Lung (tissue), 12 donors: ENCODE data around the gene CDH16. TPM values are rescaled to one million over a fixed set of nuclear protein-coding genes. Genes with fewer than 3 reads are reported as not detected.
"Not testable (repeated sequence)": the region's sequence is repeated elsewhere in the genome, so short reads cannot be mapped to it uniquely, and the experiment has no call there.

ENCODE experiments used
- ATAC-seq: fragments of 200-7000 bp; cut with Tn5 transposase; one replicate; pipeline ENCODE4 v1.9.1; 2020; ENCODE audit warnings: moderate number of reproducible peaks; ENCODE audit not compliant: insufficient read depth, low FRiP score
- DNase-seq, 3 donors: peaks; one replicate each; pipeline ENCODE4 v3.0.0-alpha.2; 2013 to 2017
- H3K27ac ChIP-seq, 2 donors: one replicate each; pipeline ENCODE4 v1.5.1; 2013; ENCODE audit warnings: mild to moderate bottlenecking in 2 of 2, moderate library complexity in 2 of 2, control low read depth in 1 of 2, inconsistent platforms in 1 of 2, low read depth in 1 of 2, low read length in 1 of 2
- H3K27me3 ChIP-seq, 3 donors: one replicate each; pipeline ENCODE4 v1.5.1; 2013; ENCODE audit warnings: low read length in 2 of 3; ENCODE audit not compliant: control insufficient read depth in 3 of 3, insufficient read depth in 3 of 3
- H3K36me3 ChIP-seq, 4 donors: one replicate each; pipeline ENCODE4 v1.5.1; 2013; ENCODE audit warnings: low read length in 4 of 4, mild to moderate bottlenecking in 1 of 4, moderate library complexity in 1 of 4; ENCODE audit not compliant: control insufficient read depth in 4 of 4, insufficient read depth in 4 of 4
- H3K4me1 ChIP-seq, 5 donors: one replicate each; pipeline ENCODE4 v1.5.1; 2013; ENCODE audit warnings: low read length in 5 of 5, mild to moderate bottlenecking in 2 of 5, moderate library complexity in 1 of 5; ENCODE audit not compliant: control insufficient read depth in 5 of 5, insufficient read depth in 5 of 5
- H3K4me3 ChIP-seq: one replicate; pipeline ENCODE4 v1.5.1; 2013; ENCODE audit warnings: mild to moderate bottlenecking, control low read depth, moderate library complexity
- H3K9ac ChIP-seq, 2 donors: one replicate each; pipeline ENCODE4 v1.5.1; 2013; ENCODE audit warnings: low read length in 2 of 2, control low read depth in 1 of 2; ENCODE audit not compliant: insufficient read depth in 1 of 2
- H3K9me3 ChIP-seq, 4 donors: one replicate each; pipeline ENCODE4 v1.5.1; 2013; ENCODE audit warnings: low read length in 3 of 4, mild to moderate bottlenecking in 1 of 4, moderate library complexity in 1 of 4; ENCODE audit not compliant: control insufficient read depth in 4 of 4, insufficient read depth in 3 of 4
- CTCF ChIP-seq: IDR thresholded peaks from 2 replicates; pipeline ENCODE4 v1.5.1; 2012; ENCODE audit warnings: mild to moderate bottlenecking; ENCODE audit errors: control extremely low read depth, extremely low read depth
- WGBS, 2 donors: extraction: QIAGEN DNeasy Blood & Tissue Kit; methylation state at CpG; one replicate each; pipeline ENCODE4 v1.1.7; 2013; 5-methylcytosine and 5-hydroxymethylcytosine counted together
- polyA plus RNA-seq, 2 donors: library from polyadenylated mRNA; stranded (reverse); fragments of 200-250 nt; gene quantifications; one replicate each; pipeline ENCODE4 v1.2.1, GENCODE V29; 2013
- total RNA-seq, 2 donors: library from RNA; depleted of rRNA in 1 of 2; stranded (reverse); fragments of >200 nt in 1 of 2; gene quantifications; one replicate each; pipeline ENCODE4 v1.2.1, GENCODE V29; 2014 to 2021
- donor health status: control.
- donor health status: control.
- donor health status: Bipolar disorder and iron deficiency.
- donor health status: healthy.
- donor health status: DM: yes; HTN: yes; CAD: no.

The CDH16 gene
- total and polyA plus RNA-seq, 4 donors, result 0.25 to 1.7 (median 0.64) TPM; not detected in 1

GRCh38 chr16:66898207-66898606, 20.5 kb downstream of the CDH16 start:
- TF ChIP-seq CTCF, result no peak
- WGBS, 2 donors, result 77 to 82% methylated on average over 3 of the region's 3 CpGs
- H3K4me1 ChIP-seq, result peaks cover 0 to 38% (median 18%) of the 10 kb centered on the region in 5 donors
- H3K27me3 ChIP-seq, result no peaks in the 10 kb centered on the region
- no peak for DNase-seq
- H3K27ac ChIP-seq, result peak overlapping the region in 1 of 2 donors; percentile 38
- no peaks in the 10 kb centered on the region for H3K36me3 ChIP-seq
- no peak overlapping the region for H3K4me3 ChIP-seq
- no peak for ATAC-seq
- no peaks in the 10 kb centered on the region for H3K9me3 ChIP-seq
- H3K9ac ChIP-seq, result no peak overlapping the region

- not testable (repeated sequence) for H3K9ac ChIP-seq, H3K27ac ChIP-seq, H3K4me3 ChIP-seq, ATAC-seq, H3K36me3 ChIP-seq, H3K27me3 ChIP-seq, DNase-seq, H3K9me3 ChIP-seq
- WGBS, 2 donors, result 75 to 86% methylated on average over 5 of the region's 5 CpGs
- H3K4me1 ChIP-seq, result peaks cover 0 to 28% (median 16%) of the 10 kb centered on the region in 5 donors
Measured at GRCh38 chr16:66896682-66897081, 22.0 kb downstream of the CDH16 start.

- no peak overlapping the region for H3K9ac ChIP-seq
- H3K27me3 ChIP-seq, result no peaks in the 10 kb centered on the region
- peaks cover 0 to 21% (median 12%) of the 10 kb centered on the region in 5 donors for H3K4me1 ChIP-seq
- H3K27ac ChIP-seq, result no peak overlapping the region
- no peak overlapping the region for H3K4me3 ChIP-seq
- H3K9me3 ChIP-seq, result no peaks in the 10 kb centered on the region
- DNase-seq (no peak), ATAC-seq (no peak)
- WGBS, 2 donors, result 94 to 98% methylated on average over 3 of the region's 3 CpGs
- no peaks in the 10 kb centered on the region for H3K36me3 ChIP-seq
- no peak for TF ChIP-seq CTCF
Measured at GRCh38 chr16:66895999-66896398, 22.7 kb downstream of the CDH16 start.

- no peak for ATAC-seq
- 92 to 94% methylated on average over 5 of the region's 5 CpGs for WGBS, 2 donors
- Histone ChIP-seq H3K9ac (no peak overlapping the region), H3K27ac (no peak overlapping the region), H3K36me3 (no peaks in the 10 kb centered on the region), H3K9me3 (no peaks in the 10 kb centered on the region), H3K4me3 (no peak overlapping the region), H3K27me3 (no peaks in the 10 kb centered on the region), H3K4me1 (peaks cover 0 to 19% (median 12%) of the 10 kb centered on the region in 5 donors)
- DNase-seq, result no peak
- TF ChIP-seq CTCF, result no peak
Measured at GRCh38 chr16:66895689-66895979, 23.1 kb downstream of the CDH16 start.
